ENCODE results near the gene NDUFS6. TPM values are rescaled to one million over a fixed set of nuclear protein-coding genes. Genes with fewer than 3 reads are reported as not detected.

Gene NDUFS6
- total RNA-seq, 4 donors from 2014 or later, result 26.5 to 36.9 (median 34.5) TPM

DNA sequence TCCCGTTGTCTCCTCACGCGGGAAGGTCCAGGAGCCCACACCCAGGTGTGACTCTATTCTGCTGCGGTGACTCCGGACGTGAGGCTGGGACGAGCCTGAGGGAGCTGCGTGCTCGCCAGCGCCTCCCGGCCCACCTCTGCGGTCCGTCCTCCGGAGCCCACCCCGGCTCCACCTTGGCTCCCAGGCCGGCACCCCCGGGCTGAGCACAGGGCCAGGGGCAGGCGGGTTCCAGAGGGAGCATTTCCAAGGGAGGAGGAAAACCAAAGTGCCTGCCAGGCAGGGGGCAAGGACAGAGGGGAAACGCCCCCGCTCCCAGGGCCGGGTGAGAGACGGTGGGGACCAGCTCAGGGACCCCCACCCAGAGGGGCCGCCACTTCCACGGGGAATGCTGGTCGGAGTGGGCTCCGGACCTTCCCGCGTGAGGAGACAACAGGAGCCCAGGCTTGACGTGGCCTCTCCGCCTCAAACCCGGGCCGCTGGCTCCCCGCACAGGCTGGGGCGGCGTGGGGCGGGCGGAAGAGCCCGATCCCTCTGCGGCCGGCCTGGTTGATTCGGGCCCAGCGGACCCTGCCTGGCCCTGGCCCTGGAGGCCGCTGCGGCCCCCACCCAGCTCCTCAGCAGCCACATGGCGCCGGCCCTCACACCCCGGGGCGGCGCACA, 55.5 kb downstream of the NDUFS6 start:
- TF ChIP-seq CTCF (IDR thresholded peaks at IDR 0.05; ENCODE audit: low read depth), result no peak

- no peak for TF ChIP-seq CTCF (IDR thresholded peaks at IDR 0.05; ENCODE audit: low read depth)
Measured at GRCh38 chr5:1857256-1857600, 56.0 kb downstream of the NDUFS6 start.

- TF ChIP-seq CTCF (IDR thresholded peaks at IDR 0.05; ENCODE audit: low read depth), result no peak
Measured at GRCh38 chr5:1858436-1858835, 57.2 kb downstream of the NDUFS6 start.

DNA sequence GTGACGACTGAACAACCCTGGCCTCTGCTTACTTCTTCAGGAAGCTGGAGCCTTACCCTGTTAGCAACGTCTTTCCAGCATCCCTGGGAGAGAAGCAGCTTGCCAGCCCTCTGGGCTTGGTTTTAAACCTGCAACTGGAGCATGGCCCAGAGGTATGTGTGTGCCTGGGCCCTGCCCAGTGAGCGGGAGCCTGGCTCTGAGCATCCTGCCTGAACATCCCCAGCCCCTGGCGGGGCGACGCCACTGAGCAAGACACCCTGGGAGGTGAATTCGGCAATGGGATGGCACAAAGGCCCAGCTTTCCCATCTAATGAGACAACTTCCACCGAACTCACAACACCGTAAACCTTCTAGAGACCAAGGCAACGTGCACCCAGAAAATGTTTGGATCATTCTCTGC, 57.9 kb downstream of the NDUFS6 start:
- TF ChIP-seq CTCF (IDR thresholded peaks at IDR 0.05; ENCODE audit: low read depth), result no peak

GRCh38 chr5:1860021-1860610, 58.9 kb downstream of the NDUFS6 start:
- no peak for TF ChIP-seq CTCF (IDR thresholded peaks at IDR 0.05; ENCODE audit: low read depth)

DNA sequence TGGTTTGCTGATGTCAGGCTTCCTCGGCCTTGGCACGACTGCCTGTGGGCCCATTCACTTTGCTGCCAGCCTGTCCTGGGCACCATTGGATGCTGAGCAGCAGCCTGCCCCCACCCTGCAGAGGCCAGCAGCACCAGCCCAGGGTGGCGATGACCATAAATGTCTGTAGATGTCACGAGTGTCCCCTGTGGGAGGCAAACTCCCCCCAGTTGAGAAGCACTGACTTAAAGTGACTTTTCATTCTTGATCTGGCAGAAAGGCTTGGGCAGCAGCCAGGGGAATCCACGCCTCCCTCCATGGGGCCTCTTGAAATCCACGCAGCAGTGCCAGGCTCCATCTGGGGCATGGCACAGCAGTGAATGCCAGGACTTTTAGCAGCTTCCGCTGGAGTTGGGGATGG, 59.7 kb downstream of the NDUFS6 start:
- no peak for TF ChIP-seq CTCF (IDR thresholded peaks at IDR 0.05; ENCODE audit: low read depth)

DNA sequence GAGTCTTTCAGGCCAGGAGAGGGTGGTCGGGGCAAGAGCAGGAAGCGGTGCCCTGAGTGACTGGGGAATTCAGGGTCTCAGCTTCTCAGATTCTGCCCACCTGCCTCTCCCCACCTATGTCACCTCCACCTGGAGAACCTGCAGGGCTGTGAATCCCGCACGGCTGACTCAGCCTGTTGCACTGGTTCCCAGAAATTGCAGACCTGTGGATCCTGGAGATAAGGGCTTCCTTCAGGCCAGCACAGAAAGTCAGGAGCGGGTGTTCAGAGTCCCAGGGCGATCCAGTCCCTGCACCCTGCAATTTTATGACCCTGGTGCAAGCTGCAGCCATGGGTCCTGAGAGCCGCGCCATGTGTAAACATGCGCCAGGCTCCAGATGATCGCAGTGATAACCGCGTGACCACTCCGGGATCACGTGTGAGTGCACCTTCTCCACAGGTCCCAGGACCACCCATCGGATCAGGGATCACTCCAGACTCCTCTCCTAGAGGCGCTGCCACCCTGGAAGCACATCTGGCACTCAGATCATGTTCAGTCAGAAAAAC, 63.8 kb downstream of the NDUFS6 start:
- no peak for TF ChIP-seq CTCF (IDR thresholded peaks at IDR 0.05; ENCODE audit: low read depth)
